ENCODE measurements around the gene CCR8. TPM values are rescaled to one million over a fixed set of nuclear protein-coding genes. Genes with fewer than 3 reads are reported as not detected.

CCR8 gene
- total RNA-seq, 1 experiment from 2014 or later, result not detected

GRCh38 chr3:39289107-39289506, 40.4 kb upstream of the CCR8 start:
- Histone ChIP-seq H3K4me2 (ENCODE audit: low read length) (no peak overlapping the region), H3K9me2 (ENCODE audit: insufficient read depth) (no peaks in the 10 kb centered on the region), H3K79me2 (ENCODE audit: insufficient read depth, low read length) (no peaks in the 10 kb centered on the region), H3K9ac (ENCODE audit: low read length) (no peak overlapping the region), H3K4me1 (ENCODE audit: control insufficient read depth in 1 of 2, insufficient read depth in 2 of 2, low read length in 2 of 2) (peaks cover 0 to 7% of the 10 kb centered on the region in 2 experiments; a peak in 1 of 4 replicates), H3K36me3 (ENCODE audit: control insufficient read depth in 1 of 2, insufficient read depth in 2 of 2, low read length in 2 of 2) (no peaks in the 10 kb centered on the region), H4K20me1 (ENCODE audit: insufficient read depth) (no peaks in the 10 kb centered on the region), H3K9me3 (ENCODE audit: control insufficient read depth in 1 of 2, insufficient read depth in 1 of 2, low read depth in 1 of 2, low read length in 2 of 2) (no peaks in the 10 kb centered on the region), H3K27ac (ENCODE audit: low read depth, low read length) (no peak overlapping the region), H2AFZ (ENCODE audit: low read depth, low read length, poor library complexity, severe bottlenecking) (no peak overlapping the region), H3K27me3 (ENCODE audit: insufficient read depth, low read length) (no peaks in the 10 kb centered on the region), H3K4me3 (replicated peaks in 1 of 2; ENCODE audit: low read depth in 1 of 2, low read length in 2 of 2) (no peak overlapping the region)
- DNase-seq (ENCODE audit: low read depth, low spot score) (no peak), ATAC-seq (no peak)
- POLR2A ChIA-PET, result interaction anchor here (0.9 kb wide), 1 partner anchor 162 kb away, joined by 3 read pairs; no protein-coding TSS in a partner anchor
- intact Hi-C loops (cut with micrococcal nuclease), result loop anchor here (2.0 kb wide), 1 partner anchor 258 kb away; no protein-coding TSS in a partner anchor
- RAD21 ChIA-PET (ENCODE audit: low non-redundant PET in 1 of 2, low total read pairs in 2 of 2, uncharacterized antibody in 2 of 2, unreplicated experiment in 2 of 2), result interaction anchor here (0.6 to 2.4 kb wide), 9 partner anchors 97 to 225 kb away, joined by 3 to 30 read pairs (median 8); partner anchors contain the start of genes GORASP1 (in 1 of the 2), TTC21A (in 1 of the 2) and XIRP1 (in 1 of the 2)
- no peak for TF ChIP-seq SRF (IDR thresholded peaks at IDR 0.05; ENCODE audit: low read depth)
- no peak for TF ChIP-seq JUND (IDR thresholded peaks at IDR 0.05)
- no peak for TF ChIP-seq ZNF274 (IDR thresholded peaks at IDR 0.05; ENCODE audit: low read depth, low read length)
- no peak for TF ChIP-seq POLR2AphosphoS5 (IDR thresholded peaks at IDR 0.05; ENCODE audit: low read depth, low read length)
- TF ChIP-seq ZFX (IDR thresholded peaks at IDR 0.05), result no peak
- no peak for TF ChIP-seq EGR1 (IDR thresholded peaks at IDR 0.05; ENCODE audit: low read depth)
- TF ChIP-seq, protein P1, sequence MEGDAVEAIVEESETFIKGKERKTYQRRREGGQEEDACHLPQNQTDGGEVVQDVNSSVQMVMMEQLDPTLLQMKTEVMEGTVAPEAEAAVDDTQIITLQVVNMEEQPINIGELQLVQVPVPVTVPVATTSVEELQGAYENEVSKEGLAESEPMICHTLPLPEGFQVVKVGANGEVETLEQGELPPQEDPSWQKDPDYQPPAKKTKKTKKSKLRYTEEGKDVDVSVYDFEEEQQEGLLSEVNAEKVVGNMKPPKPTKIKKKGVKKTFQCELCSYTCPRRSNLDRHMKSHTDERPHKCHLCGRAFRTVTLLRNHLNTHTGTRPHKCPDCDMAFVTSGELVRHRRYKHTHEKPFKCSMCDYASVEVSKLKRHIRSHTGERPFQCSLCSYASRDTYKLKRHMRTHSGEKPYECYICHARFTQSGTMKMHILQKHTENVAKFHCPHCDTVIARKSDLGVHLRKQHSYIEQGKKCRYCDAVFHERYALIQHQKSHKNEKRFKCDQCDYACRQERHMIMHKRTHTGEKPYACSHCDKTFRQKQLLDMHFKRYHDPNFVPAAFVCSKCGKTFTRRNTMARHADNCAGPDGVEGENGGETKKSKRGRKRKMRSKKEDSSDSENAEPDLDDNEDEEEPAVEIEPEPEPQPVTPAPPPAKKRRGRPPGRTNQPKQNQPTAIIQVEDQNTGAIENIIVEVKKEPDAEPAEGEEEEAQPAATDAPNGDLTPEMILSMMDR (IDR thresholded peaks at IDR 0.05 in 2 of 3, conservative IDR thresholded peaks at IDR 0.05 in 1 of 3; ENCODE audit: borderline replicate concordance in 1 of 3, insufficient read depth in 1 of 3, low read depth in 2 of 3, low read length in 2 of 3), result no peak
- TF ChIP-seq, protein P2, sequence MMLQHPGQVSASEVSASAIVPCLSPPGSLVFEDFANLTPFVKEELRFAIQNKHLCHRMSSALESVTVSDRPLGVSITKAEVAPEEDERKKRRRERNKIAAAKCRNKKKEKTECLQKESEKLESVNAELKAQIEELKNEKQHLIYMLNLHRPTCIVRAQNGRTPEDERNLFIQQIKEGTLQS (IDR thresholded peaks at IDR 0.05), result no peak
- TF ChIP-seq, protein P3, sequence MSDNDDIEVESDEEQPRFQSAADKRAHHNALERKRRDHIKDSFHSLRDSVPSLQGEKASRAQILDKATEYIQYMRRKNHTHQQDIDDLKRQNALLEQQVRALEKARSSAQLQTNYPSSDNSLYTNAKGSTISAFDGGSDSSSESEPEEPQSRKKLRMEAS (IDR thresholded peaks at IDR 0.05), result no peak
- TF ChIP-seq FOSL1 (IDR thresholded peaks at IDR 0.05; ENCODE audit: low read depth), result no peak
- no peak for TF ChIP-seq EZH2 (IDR thresholded peaks at IDR 0.05)
- no peak for TF ChIP-seq RAD21 (IDR thresholded peaks at IDR 0.05; ENCODE audit: low read depth)
- no peak for TF ChIP-seq SP1 (IDR thresholded peaks at IDR 0.05; ENCODE audit: low read depth)
- TF ChIP-seq YY1 (IDR thresholded peaks at IDR 0.05; ENCODE audit: extremely low read depth, insufficient replicate concordance, low read depth, low read length), result no peak
- no peak for TF ChIP-seq POLR2A (IDR thresholded peaks at IDR 0.05; ENCODE audit: borderline replicate concordance, extremely low read depth, insufficient read depth, insufficient read length)
- no peak for TF ChIP-seq ZBTB33 (IDR thresholded peaks at IDR 0.05; ENCODE audit: extremely low read depth, insufficient replicate concordance, low read length)
- TF ChIP-seq ELF1 (IDR thresholded peaks at IDR 0.05; ENCODE audit: borderline replicate concordance, low read depth), result no peak
- no peak for TF ChIP-seq CEBPB (IDR thresholded peaks at IDR 0.05; ENCODE audit: low read depth)
- TF ChIP-seq, protein P4, sequence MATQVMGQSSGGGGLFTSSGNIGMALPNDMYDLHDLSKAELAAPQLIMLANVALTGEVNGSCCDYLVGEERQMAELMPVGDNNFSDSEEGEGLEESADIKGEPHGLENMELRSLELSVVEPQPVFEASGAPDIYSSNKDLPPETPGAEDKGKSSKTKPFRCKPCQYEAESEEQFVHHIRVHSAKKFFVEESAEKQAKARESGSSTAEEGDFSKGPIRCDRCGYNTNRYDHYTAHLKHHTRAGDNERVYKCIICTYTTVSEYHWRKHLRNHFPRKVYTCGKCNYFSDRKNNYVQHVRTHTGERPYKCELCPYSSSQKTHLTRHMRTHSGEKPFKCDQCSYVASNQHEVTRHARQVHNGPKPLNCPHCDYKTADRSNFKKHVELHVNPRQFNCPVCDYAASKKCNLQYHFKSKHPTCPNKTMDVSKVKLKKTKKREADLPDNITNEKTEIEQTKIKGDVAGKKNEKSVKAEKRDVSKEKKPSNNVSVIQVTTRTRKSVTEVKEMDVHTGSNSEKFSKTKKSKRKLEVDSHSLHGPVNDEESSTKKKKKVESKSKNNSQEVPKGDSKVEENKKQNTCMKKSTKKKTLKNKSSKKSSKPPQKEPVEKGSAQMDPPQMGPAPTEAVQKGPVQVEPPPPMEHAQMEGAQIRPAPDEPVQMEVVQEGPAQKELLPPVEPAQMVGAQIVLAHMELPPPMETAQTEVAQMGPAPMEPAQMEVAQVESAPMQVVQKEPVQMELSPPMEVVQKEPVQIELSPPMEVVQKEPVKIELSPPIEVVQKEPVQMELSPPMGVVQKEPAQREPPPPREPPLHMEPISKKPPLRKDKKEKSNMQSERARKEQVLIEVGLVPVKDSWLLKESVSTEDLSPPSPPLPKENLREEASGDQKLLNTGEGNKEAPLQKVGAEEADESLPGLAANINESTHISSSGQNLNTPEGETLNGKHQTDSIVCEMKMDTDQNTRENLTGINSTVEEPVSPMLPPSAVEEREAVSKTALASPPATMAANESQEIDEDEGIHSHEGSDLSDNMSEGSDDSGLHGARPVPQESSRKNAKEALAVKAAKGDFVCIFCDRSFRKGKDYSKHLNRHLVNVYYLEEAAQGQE (IDR thresholded peaks at IDR 0.05; ENCODE audit: low read depth), result no peak
- CTCF ChIA-PET, result interaction anchor here (0.6 to 8.2 kb wide), 25 partner anchors 8 to 642 kb away, joined by 3 to 184 read pairs (median 5); partner anchors contain the start of genes CX3CR1, GORASP1, TTC21A and XIRP1
- BruUV-seq (replicated peaks), result no TSS peak
